Prostate gland (tissue), 2 donors: Measurements from ENCODE around the gene MYO7B. TPM values are rescaled to one million over a fixed set of nuclear protein-coding genes. Genes with fewer than 3 reads are reported as not detected.

Source experiments
- DNase-seq: peaks from one replicate; pipeline ENCODE4 v3.0.0-alpha.2; 2019; ENCODE audit warnings: low spot score
- H3K27ac ChIP-seq, 2 donors: fragments of 200-600 bp; sonication (generic); 2 replicates each; pipeline ENCODE4 v1.5.1; 2017 to 2019
- H3K27me3 ChIP-seq: fragments of 200-600 bp; sonication (generic); replicated peaks from 2 replicates; pipeline ENCODE4 v1.5.1; 2019; ENCODE audit not compliant: insufficient read depth
- H3K36me3 ChIP-seq, 2 donors: fragments of 200-600 bp; sonication (generic); 1 replicate in 1 of 2; 2 replicates in 1 of 2; pipeline versions ENCODE4 v1.5.1 to v1.8.1; 2017 to 2019
- H3K4me1 ChIP-seq: fragments of 200-600 bp; sonication (generic); replicated peaks from 2 replicates; pipeline ENCODE4 v1.5.1; 2019
- H3K4me3 ChIP-seq, 2 donors: fragments of 200-600 bp; sonication (generic); 2 replicates each; pipeline ENCODE4 v1.5.1; 2017 to 2019
- H3K9me3 ChIP-seq: fragments of 200-600 bp; sonication (generic); 2 replicates; pipeline ENCODE4 v1.5.1; 2017
- POLR2A ChIP-seq: fragments of 450-650 bp; IDR thresholded peaks from one replicate; pipeline ENCODE4 v1.6.1; 2016; ENCODE audit warnings: antibody characterized with exemption, mild to moderate bottlenecking
- POLR2AphosphoS5 ChIP-seq: sonication (generic); formaldehyde crosslinking; IDR thresholded peaks from one replicate; pipeline ENCODE4 v1.6.1; 2017; ENCODE audit warnings: antibody characterized with exemption
- WGBS: methylation state at CpG from one replicate; pipeline ENCODE4 v1.1.5; 2018; 5-methylcytosine and 5-hydroxymethylcytosine counted together
- intact Hi-C: fragments of 100-400 bp; cut with DNase I; formaldehyde crosslinking; loops from one replicate; pipeline ENCODE4 v1.14.2; 2022
- total RNA-seq, 2 donors: library from RNA; depleted of rRNA; stranded (reverse); fragments of >200 nt; gene quantifications; one replicate each; pipeline ENCODE4 v1.1.0, GENCODE V29; 2016
- TF ChIP-seq, protein P1 (sequence below), 4 experiments: fragments of 200-600 bp in 2 of 4; fragments of 450-650 bp in 2 of 4; sonication (generic) in 2 of 4; IDR thresholded peaks; 1 replicate in 3 of 4; 2 replicates in 1 of 4; pipeline ENCODE4 v1.5.1; 2016 to 2019; ENCODE audit warnings: antibody characterized with exemption in 4 of 4, mild to moderate bottlenecking in 2 of 4, moderate library complexity in 2 of 4

The MYO7B gene
- total RNA-seq, 2 donors from 2014 or later = 1.4 TPM; not detected in 1

DNA sequence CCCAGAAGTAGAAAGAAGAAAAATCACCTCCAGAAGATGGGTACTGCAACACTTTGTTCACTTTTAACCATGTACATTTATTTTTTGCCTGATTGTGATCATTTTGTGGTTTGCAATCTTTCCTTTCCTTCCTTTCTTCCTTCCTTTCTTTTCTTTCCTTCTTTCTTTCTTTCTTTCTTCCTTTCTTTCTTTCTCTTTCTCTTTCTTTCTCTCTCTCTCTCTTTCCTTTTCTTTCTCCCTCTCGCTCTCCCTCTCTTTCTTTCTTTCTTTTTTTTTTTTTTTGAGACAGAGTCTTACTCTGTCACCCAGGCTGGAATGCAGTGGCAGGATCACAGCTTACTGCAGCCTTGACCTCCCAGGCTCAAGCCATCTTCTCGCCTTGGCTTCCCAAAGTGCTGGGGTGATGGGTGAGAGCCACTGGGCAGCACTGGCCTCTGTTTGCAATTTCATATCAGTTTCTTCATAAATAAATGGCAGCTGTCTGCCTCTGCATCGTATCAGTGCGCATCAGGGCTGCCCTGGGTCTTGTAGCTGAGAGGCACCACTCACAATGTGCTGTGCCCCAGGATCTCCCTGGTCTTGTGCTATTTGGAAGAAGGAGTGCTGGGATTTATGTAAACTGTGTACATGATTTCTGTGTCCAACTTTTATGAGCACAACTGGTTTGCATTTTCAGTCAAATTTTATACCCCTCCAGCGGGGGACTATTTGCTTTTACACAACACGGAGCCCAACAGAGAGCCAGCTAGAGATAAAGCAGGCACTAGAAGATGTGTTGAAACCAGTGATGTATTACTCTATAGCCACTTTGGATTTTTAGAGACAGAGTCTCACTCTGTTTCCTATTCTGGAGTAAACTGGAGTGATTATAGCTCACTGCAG lies 146.7 kb downstream of the MYO7B start:
- no peaks in the 10 kb centered on the region for H3K4me1 ChIP-seq
- H3K4me3 ChIP-seq = no peak overlapping the region
- 84% methylated on average over 6 of the region's 6 CpGs for WGBS
- intact Hi-C loops = no loop called here
- no peak overlapping the region for H3K27ac ChIP-seq
- TF ChIP-seq, protein P1, sequence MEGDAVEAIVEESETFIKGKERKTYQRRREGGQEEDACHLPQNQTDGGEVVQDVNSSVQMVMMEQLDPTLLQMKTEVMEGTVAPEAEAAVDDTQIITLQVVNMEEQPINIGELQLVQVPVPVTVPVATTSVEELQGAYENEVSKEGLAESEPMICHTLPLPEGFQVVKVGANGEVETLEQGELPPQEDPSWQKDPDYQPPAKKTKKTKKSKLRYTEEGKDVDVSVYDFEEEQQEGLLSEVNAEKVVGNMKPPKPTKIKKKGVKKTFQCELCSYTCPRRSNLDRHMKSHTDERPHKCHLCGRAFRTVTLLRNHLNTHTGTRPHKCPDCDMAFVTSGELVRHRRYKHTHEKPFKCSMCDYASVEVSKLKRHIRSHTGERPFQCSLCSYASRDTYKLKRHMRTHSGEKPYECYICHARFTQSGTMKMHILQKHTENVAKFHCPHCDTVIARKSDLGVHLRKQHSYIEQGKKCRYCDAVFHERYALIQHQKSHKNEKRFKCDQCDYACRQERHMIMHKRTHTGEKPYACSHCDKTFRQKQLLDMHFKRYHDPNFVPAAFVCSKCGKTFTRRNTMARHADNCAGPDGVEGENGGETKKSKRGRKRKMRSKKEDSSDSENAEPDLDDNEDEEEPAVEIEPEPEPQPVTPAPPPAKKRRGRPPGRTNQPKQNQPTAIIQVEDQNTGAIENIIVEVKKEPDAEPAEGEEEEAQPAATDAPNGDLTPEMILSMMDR (IDR thresholded peaks at IDR 0.05) = no peak
- no peak for TF ChIP-seq POLR2AphosphoS5
- TF ChIP-seq POLR2A = no peak
- DNase-seq = no peak
- no peaks in the 10 kb centered on the region for H3K27me3 ChIP-seq
- no peaks in the 10 kb centered on the region for H3K9me3 ChIP-seq
- H3K36me3 ChIP-seq = no peaks in the 10 kb centered on the region

DNA sequence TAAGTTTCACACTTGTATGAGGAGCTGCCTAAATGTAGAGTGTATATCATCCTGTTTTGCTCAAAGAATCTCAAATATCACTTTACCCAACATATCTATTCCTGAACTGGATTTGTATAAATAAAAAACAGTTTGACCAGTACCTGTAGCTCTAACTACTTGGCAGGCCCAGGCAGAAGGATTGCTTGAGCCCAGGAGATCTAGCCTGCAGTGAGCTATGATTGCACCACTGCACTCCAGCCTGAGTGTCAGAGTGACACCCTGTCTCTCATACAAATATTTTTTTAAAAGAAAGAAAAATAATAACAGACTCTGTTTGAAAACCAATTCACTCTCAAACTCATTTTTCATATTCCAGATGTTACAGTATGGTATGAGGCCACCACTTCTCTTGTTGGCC lies 147.6 kb downstream of the MYO7B start:
- DNase-seq = no peak
- Histone ChIP-seq H3K4me3 (no peak overlapping the region), H3K4me1 (no peaks in the 10 kb centered on the region), H3K27me3 (no peaks in the 10 kb centered on the region), H3K9me3 (no peaks in the 10 kb centered on the region), H3K27ac (no peak overlapping the region), H3K36me3 (no peaks in the 10 kb centered on the region)
- intact Hi-C loops = no loop called here
- no peak for TF ChIP-seq POLR2A
- TF ChIP-seq, protein P1 (IDR thresholded peaks at IDR 0.05) = no peak
- no peak for TF ChIP-seq POLR2AphosphoS5

DNA sequence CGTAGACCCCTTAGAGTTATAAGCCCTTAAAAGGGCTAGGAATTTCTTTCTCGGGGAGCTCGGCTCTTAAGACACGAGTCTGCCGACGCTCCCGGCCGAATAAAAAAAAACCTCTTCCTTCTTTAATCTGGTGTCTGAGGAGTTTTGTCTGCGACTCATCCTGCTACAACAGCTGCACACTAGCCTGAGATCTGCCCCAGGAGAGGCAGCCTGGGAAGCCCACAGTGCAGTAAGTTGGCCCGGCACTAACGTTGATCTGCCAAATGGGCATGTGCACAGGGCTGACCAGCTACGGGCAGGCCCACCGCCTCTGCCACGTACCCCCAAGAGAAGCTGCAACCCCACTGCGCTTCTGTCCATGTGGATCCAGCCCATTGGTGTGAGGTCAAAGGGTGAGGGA lies 148.3 kb downstream of the MYO7B start:
- Histone ChIP-seq H3K9me3 (no peaks in the 10 kb centered on the region), H3K36me3 (no peaks in the 10 kb centered on the region), H3K4me3 (no peak overlapping the region), H3K4me1 (no peaks in the 10 kb centered on the region), H3K27me3 (no peaks in the 10 kb centered on the region), H3K27ac (no peak overlapping the region)
- DNase-seq = no peak
- TF ChIP-seq POLR2A (no peak), POLR2AphosphoS5 (no peak)
- TF ChIP-seq, protein P1 (IDR thresholded peaks at IDR 0.05) = no peak
- 59% methylated on average over 15 of the region's 15 CpGs for WGBS
- intact Hi-C loops = no loop called here

DNA sequence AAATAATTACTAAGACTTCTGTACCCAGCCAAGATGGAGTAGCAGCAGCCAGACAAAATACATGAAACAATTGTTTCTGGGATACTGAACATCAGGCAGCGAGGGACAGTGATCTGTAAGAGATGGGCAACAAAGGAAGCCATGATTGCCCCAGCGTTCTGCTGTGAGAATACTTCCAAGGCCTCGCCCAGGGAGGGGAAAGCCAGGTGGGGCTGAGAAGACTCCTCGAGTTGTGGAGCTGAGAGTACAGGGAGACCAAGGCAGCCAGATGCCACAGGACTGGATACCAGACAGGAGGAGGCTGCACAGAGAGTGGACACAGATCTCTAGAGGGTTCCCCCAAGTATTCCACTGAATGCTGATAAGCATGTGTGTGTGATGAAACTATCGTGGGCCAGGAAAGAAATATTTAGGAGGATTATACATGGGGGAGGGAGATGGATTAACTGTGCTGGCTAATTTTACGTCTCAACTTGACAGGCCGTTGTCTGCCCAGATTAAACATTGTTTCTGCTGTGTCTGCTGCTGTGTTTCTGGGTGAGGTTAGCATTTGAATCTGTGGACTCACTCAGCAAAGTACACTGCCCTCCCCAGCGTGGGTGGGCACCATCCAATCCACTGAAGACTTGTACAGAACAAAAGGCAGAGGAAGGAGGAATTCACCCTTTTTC lies 150.1 kb downstream of the MYO7B start:
- no peak overlapping the region for H3K27ac ChIP-seq
- no peaks in the 10 kb centered on the region for H3K36me3 ChIP-seq
- intact Hi-C loops = no loop called here
- H3K4me3 ChIP-seq = no peak overlapping the region
- no peak for TF ChIP-seq POLR2AphosphoS5
- TF ChIP-seq, protein P1 (IDR thresholded peaks at IDR 0.05) = no peak
- H3K9me3 ChIP-seq = no peaks in the 10 kb centered on the region
- H3K4me1 ChIP-seq = no peaks in the 10 kb centered on the region
- WGBS = 73% methylated on average over 8 of the region's 8 CpGs
- H3K27me3 ChIP-seq = no peaks in the 10 kb centered on the region
- DNase-seq = no peak

Other genes starting within 250 kb of the MYO7B start
- gene ERCC3, start 241.5 kb upstream of the MYO7B start, total RNA-seq = 10 to 100 TPM; 29.8 to 61.3 TPM
- gene MAP3K2, start 147.7 kb upstream of the MYO7B start, total RNA-seq = 10 to 100 TPM; 61.6 to 63.8 TPM
- gene PROC, start 117.3 kb upstream of the MYO7B start, total RNA-seq = not detected
- 10 to 100 TPM; 36.6 to 42.3 TPM for gene IWS1, start 9.2 kb upstream of the MYO7B start, total RNA-seq
- gene GPR17, start 110.5 kb downstream of the MYO7B start, total RNA-seq = not detected
- gene LIMS2, start 139.8 kb downstream of the MYO7B start, total RNA-seq = 10 to 100 TPM; 31.9 to 63.2 TPM
- 10 to 100 TPM; 14.8 to 22.2 TPM for gene SFT2D3, start 165.8 kb downstream of the MYO7B start, total RNA-seq